HG03378 (cell line): ENCODE measurements around the gene FHIP1B.

Experiments
- ATAC-seq: cut with Tn5 transposase; IDR thresholded peaks from one replicate; pipeline ENCODE4 v1.9.1; 2021; ENCODE audit warnings: mild to moderate bottlenecking, moderate library complexity; ENCODE audit not compliant: unreplicated experiment

Gene FHIP1B

GRCh38 chr11:6202041-6202440 lies 32.4 kb downstream of the FHIP1B start:
- no peak for ATAC-seq

- no peak for ATAC-seq
These were observed 33.0 kb downstream of the FHIP1B start for GRCh38 chr11:6201481-6201880.

GRCh38 chr11:6200975-6201374 lies 33.5 kb downstream of the FHIP1B start:
- no peak for ATAC-seq

- no peak for ATAC-seq
These were observed 35.1 kb downstream of the FHIP1B start, which contains the start of gene OR52W1 for GRCh38 chr11:6199174-6199810. TSS of gene OR52W1 (plus strand) at chr11:6199224. CDS start at chr11:6199224, 0 bp downstream.

- ATAC-seq, result no peak
These were observed 36.8 kb downstream of the FHIP1B start for GRCh38 chr11:6197466-6198200.

GRCh38 chr11:6196396-6196795 lies 38.0 kb downstream of the FHIP1B start:
- no peak for ATAC-seq

- no peak for ATAC-seq
These were observed 40.3 kb downstream of the FHIP1B start for GRCh38 chr11:6194065-6194581.

GRCh38 chr11:6191742-6192141 lies 42.7 kb downstream of the FHIP1B start:
- ATAC-seq, result no peak

- ATAC-seq, result no peak
These were observed 59.0 kb downstream of the FHIP1B start for GRCh38 chr11:6175440-6175839.

GRCh38 chr11:6170226-6170625 lies 64.2 kb downstream of the FHIP1B start, which contains the start of gene OR52B2:
TSS of gene OR52B2 (minus strand) at chr11:6170326. CDS start at chr11:6170326, 0 bp downstream.
- ATAC-seq, result no peak
